ENCODE measurements around the gene PNLIP. TPM values are rescaled to one million over a fixed set of nuclear protein-coding genes. Genes with fewer than 3 reads are reported as not detected.

PNLIP gene
- total RNA-seq, 1 donor from 2014 or later, result not detected

- no peaks in the 10 kb centered on the region for H3K36me3 Mint-ChIP-seq (ENCODE audit: low read depth)
- H3K27me3 Mint-ChIP-seq, result peaks cover 5% of the 10 kb centered on the region
- intact Hi-C loops (cut with micrococcal nuclease), result no loop called here
- DNase-seq, result no peak
- ChIA-PET POLR2A (no interaction called here), CTCF (no interaction called here)
- H3K4me1 Mint-ChIP-seq, result no peaks in the 10 kb centered on the region
- H3K27ac Mint-ChIP-seq, result no peak overlapping the region
- TF ChIP-seq, protein P1, sequence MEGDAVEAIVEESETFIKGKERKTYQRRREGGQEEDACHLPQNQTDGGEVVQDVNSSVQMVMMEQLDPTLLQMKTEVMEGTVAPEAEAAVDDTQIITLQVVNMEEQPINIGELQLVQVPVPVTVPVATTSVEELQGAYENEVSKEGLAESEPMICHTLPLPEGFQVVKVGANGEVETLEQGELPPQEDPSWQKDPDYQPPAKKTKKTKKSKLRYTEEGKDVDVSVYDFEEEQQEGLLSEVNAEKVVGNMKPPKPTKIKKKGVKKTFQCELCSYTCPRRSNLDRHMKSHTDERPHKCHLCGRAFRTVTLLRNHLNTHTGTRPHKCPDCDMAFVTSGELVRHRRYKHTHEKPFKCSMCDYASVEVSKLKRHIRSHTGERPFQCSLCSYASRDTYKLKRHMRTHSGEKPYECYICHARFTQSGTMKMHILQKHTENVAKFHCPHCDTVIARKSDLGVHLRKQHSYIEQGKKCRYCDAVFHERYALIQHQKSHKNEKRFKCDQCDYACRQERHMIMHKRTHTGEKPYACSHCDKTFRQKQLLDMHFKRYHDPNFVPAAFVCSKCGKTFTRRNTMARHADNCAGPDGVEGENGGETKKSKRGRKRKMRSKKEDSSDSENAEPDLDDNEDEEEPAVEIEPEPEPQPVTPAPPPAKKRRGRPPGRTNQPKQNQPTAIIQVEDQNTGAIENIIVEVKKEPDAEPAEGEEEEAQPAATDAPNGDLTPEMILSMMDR (IDR thresholded peaks at IDR 0.05), result no peak
- H3K4me3 Mint-ChIP-seq, result no peak overlapping the region
- no peak for ATAC-seq (ENCODE audit: low read depth)
- H3K9me3 Mint-ChIP-seq, result no peaks in the 10 kb centered on the region
Measured at GRCh38 chr10:116607336-116607735, 61.6 kb downstream of the PNLIP start.

DNA sequence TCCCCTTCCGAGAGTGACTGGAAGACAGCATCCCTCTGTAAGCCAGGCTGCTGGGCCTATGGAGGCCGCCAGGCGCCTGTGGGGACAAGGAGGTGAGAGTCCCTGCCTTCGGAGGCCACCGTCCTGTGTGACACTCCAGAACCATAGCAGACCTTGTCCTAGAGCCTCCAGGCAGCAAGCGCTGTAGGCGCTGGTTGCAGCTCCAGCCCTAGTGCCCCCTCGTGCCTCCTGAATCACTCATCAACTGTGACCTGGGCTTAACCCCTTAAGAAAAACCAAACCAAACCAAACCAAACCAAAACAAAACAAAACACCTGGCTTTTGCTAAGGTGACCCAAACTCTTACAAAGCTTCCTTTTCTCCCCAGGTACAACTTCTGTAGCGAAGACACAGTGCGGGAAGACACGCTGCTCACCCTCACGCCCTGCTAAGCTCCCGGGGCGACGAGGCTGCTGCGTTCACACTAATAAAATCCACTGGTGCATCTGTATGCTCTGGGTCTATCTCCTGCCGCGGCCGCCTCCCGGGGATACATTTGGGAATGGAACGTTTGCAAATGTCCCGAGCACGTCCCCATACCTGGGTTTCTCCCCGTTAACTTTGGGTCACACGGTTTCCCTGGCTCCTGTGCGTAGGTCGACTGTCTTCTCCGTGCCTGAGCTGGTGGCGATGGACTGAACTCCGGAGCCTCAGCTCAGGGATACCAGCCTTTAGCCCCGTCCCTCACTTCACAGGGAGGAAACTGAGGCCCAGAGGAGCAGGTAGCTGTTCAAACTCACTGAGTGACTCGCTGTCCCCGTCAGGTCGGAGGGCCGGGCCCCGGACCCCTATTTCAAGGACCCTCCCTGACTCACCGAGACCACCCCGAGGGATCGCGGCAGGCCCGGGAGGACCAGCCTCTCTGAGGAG lies 63.2 kb downstream of the PNLIP start:
- H3K9me3 Mint-ChIP-seq, result no peaks in the 10 kb centered on the region
- intact Hi-C loops (cut with micrococcal nuclease), result no loop called here
- TF ChIP-seq, protein P1 (IDR thresholded peaks at IDR 0.05), result no peak
- H3K27ac Mint-ChIP-seq, result no peak overlapping the region
- POLR2A ChIA-PET, result no interaction called here
- H3K27me3 Mint-ChIP-seq, result peaks cover 5% of the 10 kb centered on the region
- H3K36me3 Mint-ChIP-seq (ENCODE audit: low read depth), result no peaks in the 10 kb centered on the region
- DNase-seq (no peak), ATAC-seq (ENCODE audit: low read depth) (no peak)
- H3K4me3 Mint-ChIP-seq, result no peak overlapping the region
- CTCF ChIA-PET, result no interaction called here
- H3K4me1 Mint-ChIP-seq, result no peaks in the 10 kb centered on the region

GRCh38 chr10:116610443-116611152 lies 64.9 kb downstream of the PNLIP start:
- CTCF ChIA-PET, result no interaction called here

DNA sequence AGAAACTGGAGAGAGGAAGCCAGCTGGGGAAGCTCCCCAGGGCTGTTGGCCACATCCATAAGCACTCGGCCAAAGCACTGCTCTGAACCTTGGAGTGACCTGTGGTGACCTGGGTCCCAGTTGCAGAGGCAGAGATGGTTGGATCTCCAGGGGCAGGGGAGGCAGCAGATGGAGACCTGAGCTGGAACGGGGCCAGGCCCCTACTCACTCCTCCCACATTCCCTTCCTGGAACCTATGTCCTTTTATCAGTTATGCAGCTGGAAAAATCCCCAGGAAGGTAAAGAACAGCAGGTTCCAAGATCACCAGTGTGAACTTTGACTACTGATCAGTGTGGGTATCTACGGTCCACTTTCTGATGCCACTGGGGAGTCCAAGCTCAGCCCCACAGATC lies 65.4 kb downstream of the PNLIP start:
- Mint-ChIP-seq H3K4me3 (no peak overlapping the region), H3K36me3 (ENCODE audit: low read depth) (no peaks in the 10 kb centered on the region), H3K4me1 (no peaks in the 10 kb centered on the region), H3K27ac (no peak overlapping the region), H3K27me3 (peaks cover 5% of the 10 kb centered on the region), H3K9me3 (no peaks in the 10 kb centered on the region)
- intact Hi-C loops (cut with micrococcal nuclease), result no loop called here
- no peak for DNase-seq
- ChIA-PET CTCF (no interaction called here), POLR2A (no interaction called here)
- ATAC-seq (ENCODE audit: low read depth), result no peak
- TF ChIP-seq, protein P1 (IDR thresholded peaks at IDR 0.05), result no peak

More at GRCh38 chr10:116610443-116611152, 64.9 kb downstream of the PNLIP start:
- Mint-ChIP-seq H3K4me1 (no peaks in the 10 kb centered on the region), H3K9me3 (no peaks in the 10 kb centered on the region), H3K27ac (no peak overlapping the region), H3K4me3 (no peak overlapping the region), H3K36me3 (ENCODE audit: low read depth) (no peaks in the 10 kb centered on the region), H3K27me3 (peaks cover 5% of the 10 kb centered on the region)
- TF ChIP-seq, protein P1 (IDR thresholded peaks at IDR 0.05), result no peak
- POLR2A ChIA-PET, result no interaction called here
- DNase-seq, result no peak
- intact Hi-C loops (cut with micrococcal nuclease), result no loop called here
- no peak for ATAC-seq (ENCODE audit: low read depth)

- CTCF ChIA-PET, result no interaction called here
- H3K27ac Mint-ChIP-seq, result no peak overlapping the region
- H3K9me3 Mint-ChIP-seq, result no peaks in the 10 kb centered on the region
- H3K27me3 Mint-ChIP-seq, result peaks cover 5% of the 10 kb centered on the region
- H3K4me1 Mint-ChIP-seq, result no peaks in the 10 kb centered on the region
- H3K4me3 Mint-ChIP-seq, result no peak overlapping the region
- no peaks in the 10 kb centered on the region for H3K36me3 Mint-ChIP-seq (ENCODE audit: low read depth)
- DNase-seq (no peak), ATAC-seq (ENCODE audit: low read depth) (no peak)
- TF ChIP-seq, protein P1 (IDR thresholded peaks at IDR 0.05), result no peak
- POLR2A ChIA-PET, result no interaction called here
- intact Hi-C loops (cut with micrococcal nuclease), result no loop called here
Measured at GRCh38 chr10:116612107-116612769, 66.5 kb downstream of the PNLIP start.
